ENCODE measurements around the gene OR2L5.

OR2L5 gene, protein sequence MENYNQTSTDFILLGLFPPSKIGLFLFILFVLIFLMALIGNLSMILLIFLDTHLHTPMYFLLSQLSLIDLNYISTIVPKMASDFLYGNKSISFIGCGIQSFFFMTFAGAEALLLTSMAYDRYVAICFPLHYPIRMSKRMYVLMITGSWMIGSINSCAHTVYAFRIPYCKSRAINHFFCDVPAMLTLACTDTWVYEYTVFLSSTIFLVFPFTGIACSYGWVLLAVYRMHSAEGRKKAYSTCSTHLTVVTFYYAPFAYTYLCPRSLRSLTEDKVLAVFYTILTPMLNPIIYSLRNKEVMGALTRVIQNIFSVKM

DNA sequence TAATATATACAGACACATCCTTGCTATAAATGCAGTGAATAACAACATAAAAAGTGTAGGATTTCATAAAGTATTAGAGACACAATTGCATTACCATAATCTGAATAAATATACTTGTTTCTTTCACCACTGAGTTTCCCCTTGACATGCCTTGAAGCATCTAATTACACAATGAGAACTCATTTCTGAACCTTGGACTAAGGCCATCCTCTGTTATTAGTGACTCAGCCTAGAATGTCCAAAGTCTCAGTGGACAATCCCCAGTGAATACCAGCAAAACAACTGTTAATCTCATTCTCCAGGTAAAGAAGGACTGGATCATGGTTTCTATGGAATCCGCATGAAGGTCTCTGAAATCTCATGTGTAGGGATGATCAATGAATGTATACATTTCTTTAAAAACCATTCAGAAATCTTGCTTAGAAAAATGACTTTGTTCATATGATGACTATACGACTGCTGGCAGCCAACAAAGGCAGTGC is at the start of gene OR2L5:
TSS of gene OR2L5 (plus strand) at position 432 of the 482 bp plus-strand sequence. CDS start 8,288 bp downstream, outside the sequence.
- DNase-seq (ENCODE audit: low spot score) = no peak

DNA sequence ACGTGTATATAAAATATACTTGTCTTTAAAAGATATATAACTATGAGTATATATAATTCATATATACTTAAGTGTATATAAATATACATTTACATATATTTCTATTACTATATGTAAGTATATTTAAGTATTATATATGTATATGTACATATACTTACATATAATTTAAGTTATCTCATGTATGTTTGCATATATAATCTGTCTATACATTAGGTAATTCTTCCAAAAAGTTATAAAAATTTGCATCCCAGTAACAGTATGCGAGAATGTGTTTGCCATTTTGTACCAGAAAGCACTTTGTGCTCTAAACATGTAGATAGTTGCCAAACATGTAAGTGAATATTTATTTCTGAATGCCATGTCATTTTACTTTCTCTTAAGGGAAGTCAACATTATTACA is 48.5 kb upstream of the OR2L5 start, which contains the start of gene OR2AK2:
TSS of gene OR2AK2 (plus strand) at position 301 of the 400 bp plus-strand sequence. CDS start 144 bp downstream, outside the sequence.
- DNase-seq (ENCODE audit: low spot score) = no peak

GRCh38 chr1:247966532-247967204 is 46.8 kb upstream of the OR2L5 start:
- no peak for DNase-seq (ENCODE audit: low spot score)

DNA sequence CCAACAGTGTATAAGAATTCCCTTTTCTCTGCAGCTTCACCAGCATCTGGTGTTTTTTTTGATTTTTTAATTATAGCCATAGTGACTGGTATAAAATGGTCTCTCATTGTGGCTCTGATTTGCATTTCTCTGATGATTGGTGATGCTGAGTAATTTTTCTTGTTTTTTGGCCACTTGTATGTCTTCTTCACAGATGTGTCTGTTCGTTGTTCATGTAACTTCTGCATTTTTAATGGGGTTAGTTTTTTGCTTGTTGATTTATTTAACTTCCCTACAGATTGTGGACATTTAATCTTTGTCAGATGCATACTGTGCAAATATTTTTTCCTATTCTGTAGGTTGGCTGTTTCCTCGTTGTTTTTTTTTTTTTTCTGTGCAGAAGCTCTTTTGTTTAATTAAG is 20.5 kb upstream of the OR2L5 start:
- DNase-seq (ENCODE audit: low spot score) = no peak

- DNase-seq (ENCODE audit: low spot score) = no peak
Observed at GRCh38 chr1:247998811-247999210, 14.6 kb upstream of the OR2L5 start.

- no peak for DNase-seq (ENCODE audit: low spot score)
Observed at GRCh38 chr1:248000169-248000568, 13.3 kb upstream of the OR2L5 start.

DNA sequence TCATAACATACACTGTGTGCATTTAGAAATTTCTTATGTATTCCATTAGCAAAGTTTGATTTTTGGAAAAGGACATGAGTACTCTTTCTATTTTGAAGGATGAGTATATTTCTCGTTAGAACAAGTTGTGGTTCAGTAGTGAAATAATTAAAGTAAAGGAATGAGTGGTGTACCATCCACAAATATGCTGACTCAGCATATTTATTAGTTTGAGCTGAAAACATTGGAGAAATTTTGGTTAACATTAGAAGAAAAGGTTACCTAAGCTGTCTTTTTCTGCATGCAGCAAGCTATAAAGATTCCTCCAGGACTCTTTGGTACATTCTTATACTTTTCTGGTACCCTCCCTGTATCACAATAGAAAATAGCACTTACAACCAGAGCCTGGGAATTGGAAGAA is 5.7 kb upstream of the OR2L5 start:
- no peak for DNase-seq (ENCODE audit: low spot score)

DNA sequence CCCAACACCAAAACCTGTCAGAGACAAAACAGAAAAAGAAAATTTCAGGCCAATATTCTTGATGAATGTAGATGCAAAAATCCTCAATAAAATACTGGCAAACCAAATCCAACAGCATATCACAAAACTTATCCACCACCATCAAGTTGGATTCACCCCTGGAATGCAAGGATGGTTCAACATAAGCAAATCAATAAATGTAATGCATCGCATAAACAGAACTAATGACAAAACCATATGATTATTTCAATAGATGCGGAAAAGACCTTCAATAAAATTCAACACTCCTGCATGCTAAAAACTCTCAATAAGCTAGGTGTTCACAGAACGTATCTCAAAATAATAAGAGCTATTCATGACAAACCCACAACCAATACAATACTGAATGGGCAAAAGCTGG is 3.8 kb upstream of the OR2L5 start:
- no peak for DNase-seq (ENCODE audit: low spot score)

DNA sequence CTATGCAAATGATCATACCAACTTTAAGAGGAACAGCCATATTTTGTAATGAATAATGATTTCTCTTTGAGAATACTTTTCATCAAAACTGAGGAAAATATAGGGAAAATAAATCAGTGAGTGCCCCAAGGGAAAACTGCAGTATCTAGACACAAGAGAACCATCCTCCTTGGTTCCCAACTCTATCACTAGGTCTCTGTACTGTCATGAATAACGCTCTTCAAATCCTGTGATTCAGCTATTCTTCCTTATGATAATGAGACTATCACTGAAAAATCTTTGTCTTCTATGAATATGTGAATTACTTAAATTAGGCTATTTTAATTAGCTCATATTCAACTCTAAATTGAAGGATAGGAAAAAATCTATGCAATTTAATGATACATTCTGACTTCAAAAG is 2.3 kb downstream of the OR2L5 start:
- DNase-seq (ENCODE audit: low spot score) = no peak

DNA sequence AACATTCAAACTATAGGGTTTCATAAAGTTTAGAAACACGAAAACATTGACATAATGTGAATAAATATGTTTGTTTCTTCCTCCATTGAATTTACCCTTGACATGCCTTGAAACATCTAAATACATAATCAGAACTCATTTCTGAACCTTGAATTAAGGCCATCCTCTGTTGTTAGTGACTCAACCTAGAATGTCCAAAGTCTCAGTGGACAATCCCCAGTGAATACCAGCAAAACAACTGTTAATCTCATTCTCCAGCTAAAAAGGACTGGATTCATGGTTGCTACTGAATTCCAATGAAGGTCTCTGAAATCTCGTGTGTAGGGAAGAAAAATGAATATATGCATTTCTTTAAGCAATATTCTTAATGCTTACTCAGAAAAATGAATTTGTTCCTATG is 16.3 kb downstream of the OR2L5 start, which contains the start of gene OR2L2:
TSS of gene OR2L2 (plus strand) at position 301 of the 400 bp plus-strand sequence. CDS start 8,198 bp downstream, outside the sequence.
- DNase-seq (ENCODE audit: low spot score) = no peak

DNA sequence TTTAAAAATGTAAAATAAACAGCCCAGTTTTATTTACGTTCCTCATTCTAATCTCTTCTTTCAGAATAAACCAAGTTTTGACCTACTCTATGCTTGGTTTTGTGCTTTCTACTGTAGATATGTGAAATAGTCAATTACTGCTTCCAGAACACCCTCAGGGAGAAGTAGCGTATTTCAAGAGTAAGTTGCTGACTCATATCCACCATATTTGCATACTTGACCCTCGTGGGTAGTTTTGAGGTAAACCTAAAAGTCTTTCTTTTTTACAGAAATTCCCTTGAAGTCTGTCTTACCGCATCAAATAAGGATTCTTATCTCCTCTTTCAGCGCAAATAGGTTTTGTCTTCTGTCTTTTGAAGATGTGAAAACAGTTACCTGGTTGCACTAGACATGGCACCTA is 31.7 kb downstream of the OR2L5 start:
- no peak for DNase-seq (ENCODE audit: low spot score)

GRCh38 chr1:248046536-248046935 is 33.1 kb downstream of the OR2L5 start, which contains the start of gene OR2L3:
TSS of gene OR2L3 (plus strand) at chr1:248046836. CDS start at chr1:248060682, 13,846 bp downstream.
- DNase-seq (ENCODE audit: low spot score) = no peak

GRCh38 chr1:248047008-248047407 is 33.5 kb downstream of the OR2L5 start:
- DNase-seq (ENCODE audit: low spot score) = no peak

- no peak for DNase-seq (ENCODE audit: low spot score)
Observed at GRCh38 chr1:248054671-248055070, 41.2 kb downstream of the OR2L5 start.

DNA sequence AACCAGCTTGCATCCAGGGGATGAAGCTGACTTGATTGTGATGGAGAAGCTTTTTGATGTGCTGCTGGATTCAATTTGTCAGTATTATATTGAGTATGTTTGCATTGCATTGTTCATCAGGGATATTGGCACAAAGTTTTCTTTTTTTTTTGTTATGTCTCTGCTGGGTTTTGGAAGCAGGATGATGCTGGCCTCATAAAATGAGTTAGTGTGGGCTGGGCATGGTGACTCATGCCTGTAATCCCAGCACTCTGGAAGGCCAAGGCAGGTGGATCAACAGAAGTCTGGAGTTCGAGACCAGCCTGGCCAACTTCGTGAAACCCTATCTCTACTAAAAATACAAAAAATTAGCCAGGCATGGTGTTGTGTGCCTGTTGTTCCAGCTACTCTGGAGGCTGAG is 41.8 kb downstream of the OR2L5 start:
- DNase-seq (ENCODE audit: low spot score) = no peak

DNA sequence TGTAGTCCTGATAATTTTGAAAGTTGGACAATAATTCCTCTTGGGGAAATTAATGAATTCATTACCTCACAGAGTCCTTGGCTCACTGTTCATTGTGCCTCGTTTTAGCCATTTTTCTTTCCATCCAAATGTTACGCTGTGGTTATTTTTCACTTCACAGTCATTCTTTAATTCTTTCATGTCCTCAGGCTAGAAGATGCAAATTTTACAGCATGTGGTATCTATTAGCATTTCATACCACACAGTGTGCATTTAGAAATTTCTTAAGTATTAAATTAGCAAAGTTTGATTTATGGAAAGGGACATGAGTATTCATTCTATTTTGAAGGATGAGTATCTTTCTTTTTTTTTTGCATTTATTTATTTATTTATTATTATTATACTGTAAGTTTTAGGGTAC is 51.6 kb downstream of the OR2L5 start:
- DNase-seq (ENCODE audit: low spot score) = no peak

- no peak for DNase-seq (ENCODE audit: low spot score)
Observed at GRCh38 chr1:248065604-248066003, 52.1 kb downstream of the OR2L5 start.
